Renal cortical epithelial cell (primary cell): ENCODE results near the gene KIF13A. TPM values are rescaled to one million over a fixed set of nuclear protein-coding genes. Genes with fewer than 3 reads are reported as not detected.
"Not testable (repeated sequence)": the region's sequence is repeated elsewhere in the genome, so short reads cannot be mapped to it uniquely, and the experiment has no call there.

Source experiments
- DNase-seq: peaks from one replicate; pipeline ENCODE4 v3.0.0-alpha.2; 2011; ENCODE audit warnings: low read depth
- total RNA-seq: library from RNA; depleted of rRNA; stranded (reverse); fragments of >200 nt; gene quantifications from 2 replicates; pipeline ENCODE4 v1.2.3, GENCODE V29; 2014

Gene KIF13A
- total RNA-seq, 1 donor from 2014 or later: 64.6 TPM

GRCh38 chr6:17846762-17847161 lies 140.7 kb downstream of the KIF13A start:
- DNase-seq: no peak

- DNase-seq: no peak
These were observed 141.8 kb downstream of the KIF13A start for GRCh38 chr6:17845598-17845997.

GRCh38 chr6:17844967-17845366 lies 142.5 kb downstream of the KIF13A start:
- not testable (repeated sequence) for DNase-seq

GRCh38 chr6:17842934-17843821 lies 144.3 kb downstream of the KIF13A start:
- no peak for DNase-seq

- DNase-seq: no peak
These were observed 145.2 kb downstream of the KIF13A start for GRCh38 chr6:17842014-17842776.

- no peak for DNase-seq
These were observed 147.8 kb downstream of the KIF13A start for GRCh38 chr6:17839513-17840223.

- DNase-seq: peak; percentile 38
These were observed 151.1 kb downstream of the KIF13A start for GRCh38 chr6:17836293-17836692.

- DNase-seq: no peak
These were observed 151.7 kb downstream of the KIF13A start for GRCh38 chr6:17835784-17836183.

- DNase-seq: peak; percentile 48
These were observed 156.3 kb downstream of the KIF13A start for GRCh38 chr6:17831135-17831534.

- DNase-seq: no peak
These were observed 157.5 kb downstream of the KIF13A start for GRCh38 chr6:17829905-17830304.

GRCh38 chr6:17828149-17828548 lies 159.3 kb downstream of the KIF13A start:
- no peak for DNase-seq

- no peak for DNase-seq
These were observed 161.1 kb downstream of the KIF13A start for GRCh38 chr6:17826301-17826700.

- no peak for DNase-seq
These were observed 167.4 kb downstream of the KIF13A start for GRCh38 chr6:17820055-17820454.

- DNase-seq: no peak
These were observed 169.7 kb downstream of the KIF13A start for GRCh38 chr6:17817763-17818162.

- DNase-seq: peak; percentile 76
These were observed 170.4 kb downstream of the KIF13A start for GRCh38 chr6:17816921-17817611.

GRCh38 chr6:17813542-17813941 lies 173.9 kb downstream of the KIF13A start:
- DNase-seq: peak; percentile 32

GRCh38 chr6:17812311-17812710 lies 175.1 kb downstream of the KIF13A start:
- DNase-seq: no peak

- DNase-seq: no peak
These were observed 178.8 kb downstream of the KIF13A start for GRCh38 chr6:17808609-17809008.

- not testable (repeated sequence) for DNase-seq
These were observed 180.0 kb downstream of the KIF13A start for GRCh38 chr6:17807431-17807830.

- DNase-seq: no peak
These were observed 184.0 kb downstream of the KIF13A start for GRCh38 chr6:17803409-17803808.

GRCh38 chr6:17798477-17799154 lies 188.8 kb downstream of the KIF13A start:
- DNase-seq: no peak
